GM15510 (cell line): Measurements from ENCODE around the gene PDILT.

Source experiments
- POLR2A ChIP-seq: IDR thresholded peaks from 3 replicates; pipeline ENCODE4 v1.6.1; 2011; ENCODE audit warnings: borderline replicate concordance; ENCODE audit not compliant: insufficient read length; ENCODE audit errors: extremely low read depth

Gene PDILT

GRCh38 chr16:20313741-20314140 lies 90.8 kb downstream of the PDILT start:
- no peak for TF ChIP-seq POLR2A

DNA sequence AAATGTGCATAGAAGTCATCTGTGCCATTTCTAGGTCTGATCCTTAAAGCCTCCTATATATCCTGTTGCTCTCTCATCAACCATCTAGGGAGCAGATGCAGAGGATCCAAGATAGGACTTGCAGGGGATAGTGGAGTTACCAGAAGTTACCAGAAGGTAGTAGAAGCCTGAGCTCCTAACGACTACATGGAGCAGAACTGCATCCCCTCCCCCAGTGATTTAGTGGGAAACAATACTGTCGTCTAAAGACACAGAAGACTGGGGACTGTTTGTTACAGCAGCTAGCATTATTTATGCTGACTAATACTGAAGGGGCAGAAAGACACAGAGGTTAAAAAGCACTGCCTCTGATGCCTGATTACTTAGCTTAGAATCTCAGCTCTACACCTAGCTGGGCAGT lies 93.0 kb downstream of the PDILT start:
- no peak for TF ChIP-seq POLR2A

GRCh38 chr16:20310421-20311395 lies 93.8 kb downstream of the PDILT start:
- TF ChIP-seq POLR2A = no peak

DNA sequence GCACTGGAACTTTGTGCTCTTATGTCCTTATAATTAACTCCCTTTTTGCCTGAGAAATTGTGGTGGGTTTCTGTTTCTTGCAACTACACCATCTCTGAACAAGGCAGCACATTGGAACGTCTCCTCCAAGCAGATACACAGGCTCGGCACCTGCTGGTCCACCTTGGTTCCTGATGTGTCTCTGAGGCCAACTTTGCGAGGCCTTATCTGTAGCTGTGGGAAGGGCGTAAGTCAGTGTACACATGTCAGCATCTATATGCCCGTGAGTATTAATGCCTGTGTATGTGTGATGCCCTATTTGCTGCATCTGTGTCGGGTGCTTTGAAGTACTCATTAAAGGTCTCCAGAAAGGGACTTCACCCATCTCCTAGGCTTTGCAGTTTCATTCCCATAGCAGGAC lies 94.8 kb downstream of the PDILT start:
- no peak for TF ChIP-seq POLR2A
